Nephron (organoid): ENCODE measurements around the gene GALNT16.

Experiments used
- H3K27ac Mint-ChIP-seq, 3 experiments: 2 replicates each; pipeline ENCODE4 v1.8.0; 2020; ENCODE audit warnings: mixed read lengths in 3 of 3, mild to moderate bottlenecking in 2 of 3, moderate library complexity in 1 of 3
- H3K27me3 Mint-ChIP-seq: 2 replicates; pipeline ENCODE4 v1.8.0; 2021; ENCODE audit warnings: low read depth, mild to moderate bottlenecking, moderate library complexity, mixed read lengths
- H3K36me3 Mint-ChIP-seq: 2 replicates; pipeline ENCODE4 v1.8.0; 2020; ENCODE audit warnings: low read depth, mixed read lengths
- H3K4me1 Mint-ChIP-seq: 2 replicates; pipeline ENCODE4 v1.8.0; 2020; ENCODE audit warnings: mixed read lengths
- H3K4me3 Mint-ChIP-seq, 3 experiments: 2 replicates each; pipeline ENCODE4 v1.8.0; 2020; ENCODE audit warnings: mild to moderate bottlenecking in 3 of 3, mixed read lengths in 3 of 3, moderate library complexity in 2 of 3
- H3K9me3 Mint-ChIP-seq: 2 replicates; pipeline ENCODE4 v1.8.0; 2020; ENCODE audit warnings: mixed read lengths
- CTCF ChIP-seq, 3 experiments: fragments of 200-600 bp; sonication (generic); IDR thresholded peaks; one replicate each; pipeline ENCODE4 v1.5.0; 2021; ENCODE audit warnings: antibody characterized with exemption in 3 of 3; ENCODE audit not compliant: unreplicated experiment in 3 of 3

The GALNT16 gene

GRCh38 chr14:69246331-69246730, 13.6 kb upstream of the GALNT16 start:
- Mint-ChIP-seq H3K27ac (no peak overlapping the region), H3K36me3 (peaks cover 5% of the 10 kb centered on the region), H3K4me1 (peaks cover 47% of the 10 kb centered on the region), H3K4me3 (no peak overlapping the region), H3K9me3 (no peaks in the 10 kb centered on the region), H3K27me3 (no peaks in the 10 kb centered on the region)
- no peak for TF ChIP-seq CTCF (IDR thresholded peaks at IDR 0.05; ENCODE audit: unreplicated experiment in 3 of 3)

DNA sequence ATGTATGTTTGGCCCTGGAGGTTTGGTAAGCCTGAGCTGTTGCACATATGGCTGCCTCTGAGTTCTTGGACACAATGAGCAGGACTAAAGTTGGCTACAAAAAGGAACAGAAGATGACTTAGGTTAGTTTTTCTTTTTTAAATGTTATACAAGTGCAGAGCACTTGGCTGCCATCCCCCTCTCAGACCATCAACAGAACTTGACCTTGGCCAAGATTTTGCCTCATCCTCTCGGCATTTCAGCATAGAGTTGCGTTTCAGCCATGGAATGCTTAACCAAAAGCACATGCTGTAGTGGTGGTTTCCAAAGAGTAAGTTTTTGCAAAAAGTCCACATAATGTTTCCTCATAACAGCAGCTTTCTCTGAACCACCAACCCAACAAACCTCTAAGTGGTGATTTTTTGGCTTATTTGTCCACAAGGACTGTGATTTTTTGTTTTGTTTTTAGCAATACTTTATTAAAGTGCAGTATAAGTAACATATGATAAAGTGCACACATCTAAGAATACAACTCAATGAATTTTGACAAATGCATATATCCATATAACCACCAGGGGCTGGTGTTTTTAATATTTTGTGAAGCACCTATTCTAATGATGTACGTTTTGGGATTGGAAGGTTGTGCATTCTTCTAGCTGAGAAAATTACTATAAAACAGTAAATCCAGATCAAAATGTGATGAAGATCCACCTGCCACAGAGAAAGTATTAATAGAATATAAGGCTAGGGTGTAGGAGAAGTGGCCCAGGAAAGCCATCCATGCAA, 12.1 kb upstream of the GALNT16 start:
- Mint-ChIP-seq H3K27me3 (no peaks in the 10 kb centered on the region), H3K4me1 (peaks cover 42% of the 10 kb centered on the region)

DNA sequence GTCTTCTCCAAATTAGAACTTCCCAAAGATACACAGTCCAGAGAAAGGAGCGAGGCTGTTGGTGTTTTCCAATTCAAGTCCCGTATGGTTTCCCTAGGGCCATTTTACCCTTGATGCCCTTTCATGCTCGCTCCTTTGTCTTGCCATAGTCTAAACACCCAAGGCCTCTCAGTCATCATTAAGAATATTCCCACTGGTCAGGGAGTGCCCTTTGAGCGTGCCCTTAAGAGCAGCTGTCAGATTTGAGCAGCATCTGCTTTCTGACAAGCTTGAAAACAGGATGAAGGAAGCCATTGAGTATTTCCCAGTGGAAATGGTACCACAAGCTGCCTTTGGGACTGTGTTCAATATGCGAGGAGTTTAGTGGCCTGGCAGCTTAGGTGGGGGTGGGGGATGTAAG, 10.4 kb upstream of the GALNT16 start:
- peaks cover 29% of the 10 kb centered on the region for H3K4me1 Mint-ChIP-seq

More for the DNA sequence above, 12.1 kb upstream of the GALNT16 start:
- Mint-ChIP-seq H3K36me3 (no peaks in the 10 kb centered on the region), H3K9me3 (no peaks in the 10 kb centered on the region), H3K4me3 (no peak overlapping the region), H3K27ac (peak overlapping the region in 2 of 3 experiments; percentile 59 to 82)
- peak in 2 of 3 experiments; percentile 27 to 30 for TF ChIP-seq CTCF (IDR thresholded peaks at IDR 0.05; ENCODE audit: unreplicated experiment in 3 of 3)

DNA sequence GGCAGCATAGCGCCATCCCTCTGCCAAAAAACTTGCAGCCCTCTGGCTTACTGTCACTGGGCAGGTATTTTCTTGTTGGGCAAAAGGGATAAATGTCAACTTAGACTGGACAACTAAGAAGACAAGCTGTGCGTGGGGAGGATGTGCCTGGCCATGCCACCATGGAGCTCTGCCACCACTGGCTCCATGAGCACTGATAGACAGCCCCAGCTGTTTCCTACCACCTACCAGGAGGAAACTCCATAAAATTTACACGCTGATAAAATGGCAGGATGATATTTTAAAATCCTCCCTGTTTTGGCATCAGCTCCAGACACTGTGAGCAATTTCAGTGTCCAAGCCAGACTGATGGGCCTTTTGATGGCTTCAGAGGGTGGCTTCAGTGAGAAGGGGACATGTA, 7.1 kb upstream of the GALNT16 start:
- H3K36me3 Mint-ChIP-seq, result no peaks in the 10 kb centered on the region
- no peak overlapping the region for H3K4me3 Mint-ChIP-seq
- H3K4me1 Mint-ChIP-seq, result peaks cover 14% of the 10 kb centered on the region
- no peak overlapping the region for H3K27ac Mint-ChIP-seq
- H3K27me3 Mint-ChIP-seq, result peaks cover 29% of the 10 kb centered on the region
- TF ChIP-seq CTCF (IDR thresholded peaks at IDR 0.05; ENCODE audit: unreplicated experiment in 3 of 3), result no peak
- H3K9me3 Mint-ChIP-seq, result no peaks in the 10 kb centered on the region

More for the DNA sequence above, 10.4 kb upstream of the GALNT16 start:
- Mint-ChIP-seq H3K9me3 (no peaks in the 10 kb centered on the region), H3K36me3 (no peaks in the 10 kb centered on the region), H3K4me3 (no peak overlapping the region), H3K27me3 (peaks cover 2% of the 10 kb centered on the region), H3K27ac (no peak overlapping the region)
- TF ChIP-seq CTCF (IDR thresholded peaks at IDR 0.05; ENCODE audit: unreplicated experiment in 3 of 3), result no peak

- no peaks in the 10 kb centered on the region for H3K36me3 Mint-ChIP-seq
- H3K27me3 Mint-ChIP-seq, result peaks cover 84% of the 10 kb centered on the region
- H3K27ac Mint-ChIP-seq, result no peak overlapping the region
- H3K4me3 Mint-ChIP-seq, result peak overlapping the region; percentile 76 to 85 (median 80)
- H3K9me3 Mint-ChIP-seq, result no peaks in the 10 kb centered on the region
- peaks cover 10% of the 10 kb centered on the region for H3K4me1 Mint-ChIP-seq
- no peak for TF ChIP-seq CTCF (IDR thresholded peaks at IDR 0.05; ENCODE audit: unreplicated experiment in 3 of 3)
Observed at GRCh38 chr14:69259168-69259526, 811 bp upstream of the GALNT16 start.
